Endodermal cell (in vitro differentiated cells): ENCODE results near the gene RIN3. TPM values are rescaled to one million over a fixed set of nuclear protein-coding genes. Genes with fewer than 3 reads are reported as not detected.

Experiments used
- DNase-seq: peaks from one replicate; pipeline ENCODE4 v3.0.0-alpha.2; 2017
- H3K27ac ChIP-seq: 2 replicates; pipeline ENCODE4 v1.5.1; 2013; ENCODE audit warnings: mild to moderate bottlenecking, low read depth, low read length, moderate library complexity
- H3K27me3 ChIP-seq: 2 replicates; pipeline ENCODE4 v1.6.1; 2013; ENCODE audit warnings: mild to moderate bottlenecking, low read length, moderate library complexity; ENCODE audit not compliant: insufficient read depth, control insufficient read depth, poor library complexity, severe bottlenecking
- H3K36me3 ChIP-seq: 2 replicates; pipeline ENCODE4 v1.7.0; 2013; ENCODE audit warnings: mild to moderate bottlenecking, low read length, moderate library complexity; ENCODE audit not compliant: control insufficient read depth, insufficient read depth
- H3K4me1 ChIP-seq: one replicate; pipeline ENCODE4 v1.7.0; 2013; ENCODE audit warnings: low read length; ENCODE audit not compliant: control insufficient read depth, insufficient read depth
- H3K4me3 ChIP-seq: 2 replicates; pipeline ENCODE4 v1.5.1; 2013; ENCODE audit warnings: mild to moderate bottlenecking, low read length, moderate library complexity
- H3K9ac ChIP-seq: 2 replicates; pipeline ENCODE4 v1.6.1; 2013; ENCODE audit warnings: mild to moderate bottlenecking, low read length, moderate library complexity; ENCODE audit not compliant: poor library complexity, severe bottlenecking; ENCODE audit errors: extremely low read depth
- H3K9me3 ChIP-seq: 2 replicates; pipeline ENCODE4 v1.6.1; 2013; ENCODE audit warnings: mild to moderate bottlenecking, low read length, moderate library complexity; ENCODE audit not compliant: control insufficient read depth
- H3K27ac Mint-ChIP-seq: 2 replicates; pipeline ENCODE4 v1.8.0; 2020; ENCODE audit warnings: mixed read lengths
- H3K27me3 Mint-ChIP-seq: 2 replicates; pipeline ENCODE4 v1.8.0; 2021; ENCODE audit warnings: mild to moderate bottlenecking, mixed read lengths; ENCODE audit not compliant: insufficient read depth
- H3K36me3 Mint-ChIP-seq: 2 replicates; pipeline ENCODE4 v1.8.0; 2020; ENCODE audit warnings: low read depth, mixed read lengths
- H3K4me1 Mint-ChIP-seq: 2 replicates; pipeline ENCODE4 v1.8.0; 2020; ENCODE audit warnings: mixed read lengths
- H3K4me3 Mint-ChIP-seq: 2 replicates; pipeline ENCODE4 v1.8.0; 2020; ENCODE audit warnings: mild to moderate bottlenecking, moderate library complexity, mixed read lengths
- H3K9me3 Mint-ChIP-seq: 2 replicates; pipeline ENCODE4 v1.8.0; 2020; ENCODE audit warnings: mild to moderate bottlenecking, mixed read lengths
- CTCF ChIP-seq: fragments of 200-600 bp; sonication (generic); conservative IDR thresholded peaks from 2 replicates; pipeline ENCODE4 v1.5.0; 2021; ENCODE audit warnings: antibody characterized with exemption, mild to moderate bottlenecking
- WGBS, 2 experiments: methylation state at CpG; one replicate each; pipeline versions ENCODE4 v1.1.5 to v1.1.7; 2013; ENCODE audit warnings: missing lambda C conversion rate in 2 of 2, mixed read lengths in 1 of 2; ENCODE audit not compliant: insufficient coverage in 1 of 2, insufficient read length in 1 of 2; 5-methylcytosine and 5-hydroxymethylcytosine counted together
- total RNA-seq, 2 donors: library from RNA; stranded (reverse); fragmentation: NEBNext Ultra II Directional in 1 of 2; extraction: Animal tissue kit (Norgen Biotek cat#: 25700) in 1 of 2; gene quantifications; 2 replicates in 1 of 2; 3 replicates in 1 of 2; pipeline ENCODE4 v1.2.1, GENCODE V29; 2021

RIN3 gene
- total RNA-seq, 2 donors from 2014 or later = 5.2 to 6.0 TPM

GRCh38 chr14:92665661-92666110, 152.1 kb downstream of the RIN3 start:
- 79% methylated on average over 3 to 8 of the region's 8 CpGs for WGBS, 2 experiments
- Histone ChIP-seq H3K36me3 (no peaks in the 10 kb centered on the region), H3K27ac (no peak overlapping the region), H3K9me3 (no peaks in the 10 kb centered on the region), H3K4me3 (no peak overlapping the region), H3K9ac (no peak overlapping the region), H3K4me1 (no peaks in the 10 kb centered on the region), H3K27me3 (no peaks in the 10 kb centered on the region)
- DNase-seq = peak; percentile 81
- no peak for TF ChIP-seq CTCF
- Mint-ChIP-seq H3K36me3 (no peaks in the 10 kb centered on the region), H3K27me3 (no peaks in the 10 kb centered on the region), H3K27ac (no peak overlapping the region), H3K4me1 (peaks cover 13% of the 10 kb centered on the region), H3K4me3 (no peak overlapping the region), H3K9me3 (no peaks in the 10 kb centered on the region)

DNA sequence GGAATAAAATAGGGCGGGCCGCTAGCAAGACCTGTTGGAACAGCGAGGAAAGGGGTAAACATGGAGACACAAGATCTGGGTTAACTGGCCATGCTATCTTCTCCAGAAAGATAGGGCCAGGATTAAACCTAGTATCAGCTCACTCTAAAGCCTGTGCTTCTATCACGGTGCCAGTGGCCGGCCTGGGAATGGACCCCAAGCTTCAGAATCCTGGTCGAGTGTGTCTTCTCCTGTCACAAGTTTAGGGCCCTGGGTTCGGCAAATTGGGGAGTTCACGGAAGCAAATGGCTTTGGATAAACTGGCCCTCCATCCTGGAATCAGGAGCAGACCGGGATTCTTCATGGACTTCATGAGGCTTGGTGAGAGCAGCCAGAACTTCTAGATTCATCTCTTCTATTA, 152.7 kb downstream of the RIN3 start:
- Histone ChIP-seq H3K27ac (no peak overlapping the region), H3K9ac (no peak overlapping the region), H3K4me1 (no peaks in the 10 kb centered on the region), H3K36me3 (no peaks in the 10 kb centered on the region), H3K9me3 (no peaks in the 10 kb centered on the region), H3K27me3 (no peaks in the 10 kb centered on the region), H3K4me3 (no peak overlapping the region)
- Mint-ChIP-seq H3K4me1 (peaks cover 13% of the 10 kb centered on the region), H3K36me3 (no peaks in the 10 kb centered on the region), H3K27ac (peak overlapping the region; percentile 39), H3K4me3 (no peak overlapping the region), H3K27me3 (no peaks in the 10 kb centered on the region), H3K9me3 (no peaks in the 10 kb centered on the region)
- no peak for DNase-seq
- WGBS, 2 experiments = 87 to 93% methylated on average over 7 to 9 of the region's 9 CpGs
- TF ChIP-seq CTCF = no peak

DNA sequence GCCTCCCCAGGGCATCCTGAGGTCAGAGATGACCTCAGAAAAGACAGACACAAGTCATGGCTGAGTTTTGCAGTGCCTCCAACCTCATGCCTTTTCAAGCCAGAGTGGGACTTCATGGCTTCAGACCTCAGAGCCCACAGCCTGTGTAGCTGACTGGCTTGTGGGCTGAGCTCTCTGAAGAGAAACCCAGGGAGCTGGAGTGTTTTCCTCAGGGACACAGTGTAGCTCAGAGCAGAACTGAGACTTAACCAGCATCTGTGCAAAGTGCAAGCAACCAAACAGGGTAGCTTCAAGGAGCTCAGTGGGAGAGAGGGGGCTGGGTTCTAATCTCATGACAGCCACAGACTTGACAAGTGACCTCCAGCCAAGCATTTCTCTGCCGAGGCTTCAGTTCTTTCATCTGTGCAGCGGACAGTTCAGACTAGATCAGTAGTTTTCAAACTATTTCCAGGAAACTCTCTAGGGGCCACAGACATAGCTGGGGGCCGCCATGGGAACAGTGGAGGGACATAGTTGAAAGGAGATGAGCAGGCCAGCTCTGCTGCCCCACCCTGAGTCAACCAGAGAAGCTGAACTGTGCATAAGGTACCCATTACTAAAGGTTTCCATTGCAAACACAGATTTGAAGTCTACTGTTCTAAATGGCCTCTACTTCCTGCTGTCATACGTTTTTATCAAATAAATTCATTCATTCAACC, 154.8 kb downstream of the RIN3 start:
- no peaks in the 10 kb centered on the region for H3K9me3 Mint-ChIP-seq

More for the DNA sequence above, 154.8 kb downstream of the RIN3 start:
- DNase-seq = no peak
- no peak overlapping the region for H3K27ac ChIP-seq
- H3K9ac ChIP-seq = no peak overlapping the region
- H3K36me3 ChIP-seq = no peaks in the 10 kb centered on the region
- Mint-ChIP-seq H3K36me3 (no peaks in the 10 kb centered on the region), H3K4me1 (peaks cover 7% of the 10 kb centered on the region), H3K27me3 (no peaks in the 10 kb centered on the region), H3K4me3 (no peak overlapping the region), H3K27ac (no peak overlapping the region)
- H3K4me3 ChIP-seq = no peak overlapping the region
- no peaks in the 10 kb centered on the region for H3K27me3 ChIP-seq
- no peaks in the 10 kb centered on the region for H3K9me3 ChIP-seq
- H3K4me1 ChIP-seq = no peaks in the 10 kb centered on the region
- no peak for TF ChIP-seq CTCF
- 82 to 86% methylated on average over 4 of the region's 4 CpGs for WGBS, 2 experiments
